ENCODE measurements around the gene UROS.

Gene UROS

GRCh38 chr10:125822878-125823662 lies at the start of gene UROS, which contains the start of gene BCCIP:
Gene UROS, minus strand, starts transcription at chr10:125823258. Its CDS starts 6,759 bp downstream, at chr10:125816499.
Gene BCCIP, plus strand, starts transcription at chr10:125823546. Its CDS starts 12 bp downstream, at chr10:125823558.
- DNase-seq, result peak; percentile 84

- DNase-seq, result no peak
These were observed 48.3 kb upstream of the UROS start for GRCh38 chr10:125871338-125871737.

DNA sequence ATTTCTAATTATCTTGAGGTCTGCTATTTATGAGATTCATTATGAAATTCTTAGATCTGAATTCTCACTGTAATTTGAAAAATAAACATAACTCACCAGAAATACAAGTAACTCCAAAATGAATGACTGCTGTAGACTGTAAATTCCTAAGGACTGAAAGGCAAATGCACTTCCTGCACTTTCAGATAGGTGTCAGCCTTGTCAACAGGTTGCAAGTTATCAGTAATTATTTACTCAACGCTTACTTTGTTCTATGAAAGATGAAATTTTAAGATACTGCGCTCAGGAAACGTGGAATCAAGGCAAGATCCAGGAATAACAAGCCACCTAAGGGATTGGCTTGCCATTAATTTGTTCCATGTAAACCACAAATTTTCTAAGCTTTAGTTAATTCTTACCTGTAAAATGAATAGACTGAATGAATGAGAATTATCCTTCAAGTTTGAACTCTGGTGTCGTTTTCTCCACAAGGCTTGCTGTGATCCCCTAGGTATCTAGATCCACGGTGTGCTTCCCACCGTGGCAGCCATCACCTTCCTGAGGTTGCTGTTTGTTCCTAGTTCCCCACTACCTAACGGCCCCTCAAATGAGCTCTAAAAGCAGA lies 45.4 kb upstream of the UROS start:
- no peak for DNase-seq

DNA sequence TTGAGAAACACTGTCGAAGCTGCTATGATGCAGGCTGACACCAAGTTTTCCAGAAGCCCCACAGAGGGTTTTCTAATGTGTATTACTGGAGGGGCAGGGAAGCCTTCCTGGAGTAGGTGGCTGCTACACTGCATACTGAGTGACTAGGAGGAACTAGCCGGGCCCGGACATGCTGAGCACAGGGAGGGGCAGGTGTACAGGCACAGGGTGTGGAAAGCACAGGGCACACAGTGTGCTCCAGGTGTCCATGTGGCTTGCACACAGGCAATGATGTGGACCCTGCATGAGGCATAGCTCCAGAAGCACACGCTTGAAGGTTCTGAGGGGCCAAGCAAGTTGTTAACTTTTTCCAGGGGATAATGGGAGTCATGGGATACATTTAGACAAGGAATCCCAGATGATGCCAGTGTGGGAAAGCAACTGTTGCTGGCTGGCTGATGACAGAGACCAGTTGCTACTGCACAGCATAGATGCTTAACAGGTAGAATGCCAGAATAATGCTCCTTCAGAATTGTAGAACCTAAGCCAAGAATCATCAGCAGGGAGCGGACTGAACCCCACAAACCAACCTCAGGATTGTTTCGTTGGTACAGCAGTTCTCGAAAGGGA lies 43.5 kb upstream of the UROS start:
- DNase-seq, result no peak

DNA sequence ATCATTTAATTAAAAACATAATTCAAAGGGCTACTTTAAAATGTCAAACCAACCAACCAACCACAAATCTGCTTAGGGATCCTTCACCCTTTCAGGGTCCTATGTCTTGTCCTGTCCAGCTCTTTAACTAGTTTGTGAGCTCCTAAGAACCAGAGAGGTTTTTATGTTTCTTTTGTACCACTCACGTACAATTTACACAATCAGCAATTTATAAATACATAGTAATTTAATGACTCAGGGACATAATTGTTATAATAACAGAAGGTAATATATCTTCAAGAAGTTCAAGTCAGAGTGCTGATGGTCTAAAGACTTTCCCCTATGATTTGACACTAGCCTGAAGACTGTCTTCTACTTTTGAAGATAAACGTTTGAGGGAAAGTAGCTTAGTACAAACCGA lies 42.1 kb upstream of the UROS start:
- no peak for DNase-seq

GRCh38 chr10:125859128-125859817 lies 36.2 kb upstream of the UROS start:
- no peak for DNase-seq

DNA sequence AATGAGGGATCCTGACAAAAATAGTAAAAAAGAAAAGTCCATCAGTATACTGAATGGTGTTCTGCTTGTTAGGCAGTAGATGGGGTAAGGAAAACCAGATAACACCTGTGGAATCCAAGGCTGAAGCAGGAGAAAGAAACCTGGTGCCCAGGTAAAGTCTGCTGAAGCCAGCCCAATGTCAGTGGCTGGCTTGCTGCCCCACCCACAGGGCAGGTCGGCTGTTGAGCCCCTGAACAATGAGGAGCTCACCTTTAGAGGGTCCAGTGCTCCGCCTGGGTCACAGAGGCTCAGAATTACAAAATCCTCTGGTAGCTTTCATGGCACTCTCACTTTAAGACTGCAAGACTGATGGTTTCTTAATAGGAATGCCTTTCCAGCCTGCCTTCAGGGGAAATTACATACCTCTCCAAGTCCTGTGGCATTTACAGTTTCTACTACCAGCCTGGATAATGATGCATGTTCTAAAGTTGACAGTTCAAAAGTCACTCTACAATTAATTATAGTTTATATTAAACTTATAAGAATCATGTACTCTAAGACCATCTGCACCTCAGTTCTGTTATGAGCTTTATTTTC lies 34.2 kb upstream of the UROS start:
- DNase-seq, result no peak

DNA sequence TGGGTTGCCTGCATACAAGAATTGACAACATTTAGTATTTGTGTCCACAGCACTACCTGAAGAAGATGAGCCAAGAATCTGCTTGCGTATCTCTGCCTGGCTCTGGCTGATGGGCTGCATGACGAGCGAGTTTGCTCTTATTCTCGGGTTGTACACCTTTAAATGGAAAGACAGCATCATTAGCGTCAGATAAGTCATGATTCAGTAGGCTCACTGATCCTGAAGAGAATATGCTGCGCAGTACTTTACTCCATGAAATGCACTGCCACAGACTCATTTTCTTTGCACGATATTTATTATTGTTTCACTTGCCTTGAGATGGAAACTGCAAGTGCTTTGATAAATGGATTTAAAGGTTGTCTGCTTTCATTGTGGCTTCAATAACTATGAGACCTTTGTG lies 29.4 kb upstream of the UROS start:
- DNase-seq, result no peak

DNA sequence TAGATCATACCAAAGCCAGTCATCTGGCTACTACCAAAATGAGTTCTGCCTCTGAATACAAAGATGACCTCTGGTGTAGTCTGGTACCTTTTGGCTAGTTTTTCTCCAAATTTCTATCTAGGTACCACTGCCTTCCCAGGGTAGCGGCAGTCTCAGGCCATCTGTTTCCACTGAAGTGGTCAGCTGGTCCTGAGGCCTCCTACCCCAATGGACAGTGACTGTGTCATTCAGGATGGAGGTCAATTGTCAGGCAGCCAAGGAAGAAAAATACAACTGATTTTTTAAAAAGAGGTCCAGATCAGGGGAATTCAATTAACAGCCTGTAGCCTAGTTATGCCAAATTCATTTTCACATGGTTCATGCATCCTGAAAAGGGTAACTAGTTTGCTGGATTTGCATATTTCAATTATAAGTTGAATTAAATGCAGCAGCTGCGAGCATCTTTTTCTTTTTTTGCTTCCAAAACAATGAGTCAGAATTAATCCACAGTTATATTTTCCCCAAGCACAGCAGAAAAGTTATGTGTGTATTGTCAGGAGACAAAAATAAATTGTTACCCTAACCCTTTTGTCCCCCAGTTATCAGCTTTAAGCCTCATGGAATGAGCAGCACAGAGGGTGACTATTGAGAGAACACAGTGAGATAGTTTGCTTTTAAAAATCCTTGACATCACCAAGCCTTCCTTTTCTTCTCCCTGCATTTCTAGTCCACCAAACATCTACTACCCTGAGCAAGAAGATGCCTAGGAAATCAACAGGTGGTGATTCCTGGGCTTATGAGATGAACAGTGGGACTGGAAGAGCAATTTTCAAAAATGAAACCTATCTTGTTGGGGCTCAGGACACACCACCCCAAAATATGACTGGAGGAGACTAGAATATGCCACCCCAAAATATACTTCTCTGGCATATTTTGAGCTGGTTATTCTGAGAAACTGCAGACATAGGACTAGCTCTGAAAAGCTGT lies 28.0 kb upstream of the UROS start:
- no peak for DNase-seq

GRCh38 chr10:125849448-125849847 lies 26.4 kb upstream of the UROS start:
- no peak for DNase-seq

GRCh38 chr10:125848857-125849256 lies 25.8 kb upstream of the UROS start:
- no peak for DNase-seq

DNA sequence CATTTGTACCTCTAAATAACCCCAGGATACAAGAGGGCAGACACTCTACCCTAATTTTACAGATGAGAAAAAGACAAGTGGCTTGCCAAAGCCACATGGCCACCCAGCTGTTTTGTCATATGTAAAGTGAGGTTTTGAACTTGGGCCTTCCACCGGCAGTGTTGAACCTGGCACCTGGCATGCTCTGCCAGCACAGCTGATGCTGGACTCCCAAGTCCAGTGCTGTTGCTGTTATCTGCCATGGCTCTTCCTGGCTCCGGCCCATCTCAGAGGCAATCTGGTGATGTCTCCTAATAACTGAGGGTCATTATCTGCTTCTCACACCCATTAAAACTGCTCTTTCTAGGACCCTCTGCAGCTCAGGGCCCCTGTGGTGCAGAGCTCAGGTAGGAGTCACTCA lies 25.3 kb upstream of the UROS start:
- DNase-seq, result no peak

- DNase-seq, result no peak
These were observed 23.8 kb upstream of the UROS start for GRCh38 chr10:125846894-125847293.

DNA sequence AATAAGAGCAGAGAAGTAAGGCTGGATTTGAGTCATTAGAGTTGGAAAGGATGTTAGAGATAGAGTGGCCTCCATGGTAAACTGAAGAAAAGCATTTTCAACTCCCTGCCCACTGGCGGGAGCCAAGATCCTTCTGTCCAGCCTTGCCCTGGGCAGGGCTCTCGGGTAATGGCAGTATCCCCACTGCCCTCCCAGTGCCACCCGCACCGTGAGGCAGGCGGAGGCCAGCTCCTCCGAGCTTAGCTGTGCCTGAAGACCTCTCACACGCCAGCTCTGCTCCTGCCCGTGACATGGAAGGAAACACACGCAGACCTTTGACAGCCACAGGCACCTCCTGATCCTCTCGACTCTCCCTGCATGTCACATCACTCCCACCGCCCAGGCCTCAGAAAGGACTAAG lies 22.6 kb upstream of the UROS start:
- DNase-seq, result no peak

- DNase-seq, result no peak
These were observed 21.7 kb upstream of the UROS start for GRCh38 chr10:125844751-125845221.

DNA sequence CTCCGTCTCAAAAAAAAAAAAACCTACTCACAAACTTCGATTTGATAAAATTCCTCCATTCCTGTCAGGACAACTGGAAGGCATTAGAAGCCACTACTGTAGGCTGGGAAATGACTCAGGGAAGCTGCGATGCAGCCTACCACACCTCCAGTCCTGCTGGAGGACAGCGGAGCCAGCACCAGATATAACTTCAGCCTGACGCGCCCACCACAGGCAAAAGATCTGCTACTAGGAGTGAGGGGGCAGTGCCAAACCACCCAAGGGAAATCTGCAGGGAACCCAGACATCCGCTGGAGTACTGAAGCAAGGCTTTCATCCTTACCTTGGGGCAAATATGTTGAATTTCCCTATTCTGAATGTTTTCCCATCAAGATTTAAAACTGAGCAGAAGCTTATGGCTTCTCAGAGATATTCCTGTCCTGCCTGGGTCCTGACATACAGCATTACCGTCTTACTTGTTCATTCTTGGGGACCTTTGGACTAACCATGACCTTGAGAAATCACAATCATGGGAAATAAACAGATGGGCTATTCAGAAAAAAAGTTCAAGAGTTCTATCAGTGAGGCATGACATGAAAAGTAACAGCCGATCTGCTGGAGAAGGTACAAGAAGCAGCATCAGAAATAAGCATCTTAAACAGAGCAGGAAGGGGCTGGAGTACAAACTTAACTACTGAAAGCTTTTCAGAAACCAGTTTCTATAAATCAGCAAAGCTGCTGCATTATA lies 20.7 kb upstream of the UROS start:
- no peak for DNase-seq

- no peak for DNase-seq
These were observed 17.9 kb upstream of the UROS start for GRCh38 chr10:125840955-125841354.

DNA sequence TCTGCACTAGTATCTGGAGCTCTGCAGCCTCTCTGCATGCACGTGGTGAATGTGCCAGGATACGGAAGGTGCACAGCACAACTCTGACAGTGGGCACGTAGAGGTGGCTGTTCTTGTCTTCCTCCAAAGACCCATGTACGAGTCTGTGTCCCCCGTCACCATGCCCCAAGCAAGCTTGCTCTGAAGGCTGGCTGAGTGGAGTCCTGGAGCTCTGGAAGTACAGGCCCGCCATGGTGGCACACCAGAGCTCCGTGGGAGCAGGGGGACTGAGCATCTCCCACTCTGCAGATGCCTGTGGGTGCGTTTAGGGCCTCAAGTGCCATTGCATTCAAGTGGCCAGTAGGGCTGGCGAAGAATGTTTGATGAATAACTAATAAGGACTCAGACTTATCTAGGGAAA lies 17.3 kb upstream of the UROS start:
- DNase-seq, result no peak

- no peak for DNase-seq
These were observed 15.9 kb upstream of the UROS start for GRCh38 chr10:125838802-125839575.

DNA sequence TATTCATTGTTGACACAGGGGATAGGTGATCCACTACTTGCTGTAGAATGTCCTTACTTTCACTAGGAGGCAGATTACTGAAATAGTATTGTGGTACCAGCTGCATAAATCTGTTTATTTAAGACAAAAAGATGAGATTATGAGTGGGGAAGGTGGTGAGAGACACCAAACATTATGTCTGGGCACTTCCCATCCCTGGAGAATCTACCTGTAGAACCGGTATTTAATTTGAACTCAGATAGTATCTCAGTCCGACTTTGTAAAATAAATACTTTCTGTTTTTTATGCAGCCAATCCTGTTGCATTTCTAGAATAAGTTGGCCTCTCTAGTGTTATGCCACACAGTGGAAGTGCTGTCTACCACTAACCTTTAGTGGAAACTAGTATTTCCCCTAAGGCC lies 13.7 kb upstream of the UROS start:
- no peak for DNase-seq

Measured in NK-92 treated with Interleukin-12 subunit alpha and Interleukin-12 subunit beta, amount 100 ng/mL, for 24 hours (cell line).